WERI-Rb-1 (cell line): ENCODE measurements around the gene KIF20B.

ENCODE experiments used
- DNase-seq: peaks from one replicate; pipeline ENCODE4 v3.0.0-alpha.2; 2020
- H3K27ac ChIP-seq: fragments of 250-450 bp; sonication (Bioruptor Pico); 2 replicates; pipeline ENCODE4 v1.5.1; 2020; ENCODE audit warnings: mild to moderate bottlenecking, moderate library complexity
- H3K27me3 ChIP-seq: fragments of 250-450 bp; sonication (Bioruptor Pico); 2 replicates; pipeline ENCODE4 v1.5.1; 2021; ENCODE audit warnings: mild to moderate bottlenecking, low read depth, moderate library complexity; ENCODE audit not compliant: insufficient read depth, severe bottlenecking
- H3K36me3 ChIP-seq: fragments of 250-450 bp; sonication (Bioruptor Pico); 2 replicates; pipeline ENCODE4 v1.5.1; 2020; ENCODE audit warnings: mild to moderate bottlenecking, moderate library complexity
- H3K4me3 ChIP-seq: 2 replicates; pipeline ENCODE4 v1.5.1; 2011; ENCODE audit warnings: low read depth, mild to moderate bottlenecking, control low read depth, low read length
- H3K9me3 ChIP-seq: fragments of 250-450 bp; sonication (Bioruptor Pico); 2 replicates; pipeline ENCODE4 v1.5.1; 2021; ENCODE audit warnings: mild to moderate bottlenecking, moderate library complexity; ENCODE audit not compliant: severe bottlenecking
- TF ChIP-seq, protein P1 (sequence below): IDR thresholded peaks from 2 replicates; pipeline ENCODE4 v1.5.1; 2011; ENCODE audit warnings: low read depth, mild to moderate bottlenecking, control low read depth, inconsistent platforms, low read length

Gene KIF20B

DNA sequence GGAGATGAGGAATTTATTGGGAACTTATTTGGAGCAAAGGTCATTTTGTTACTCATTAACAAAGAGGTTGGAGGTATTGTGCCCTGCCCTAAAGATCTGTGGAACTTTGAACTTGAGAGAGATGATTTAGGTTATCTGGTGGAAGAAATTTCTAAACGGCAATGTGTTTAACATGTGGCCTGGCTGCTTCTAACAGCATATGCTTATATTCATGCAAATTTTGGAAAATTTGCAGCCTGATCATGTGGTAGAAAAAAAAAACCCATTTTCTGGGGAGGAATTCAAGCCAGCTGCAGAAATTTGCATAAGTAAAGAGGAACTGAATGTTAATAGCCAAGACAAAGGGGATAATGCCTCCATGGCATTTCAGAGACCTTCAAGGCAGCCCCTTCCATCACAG, 45.7 kb upstream of the KIF20B start:
- no peak overlapping the region for H3K4me3 ChIP-seq
- no peak for DNase-seq
- TF ChIP-seq, protein P1, sequence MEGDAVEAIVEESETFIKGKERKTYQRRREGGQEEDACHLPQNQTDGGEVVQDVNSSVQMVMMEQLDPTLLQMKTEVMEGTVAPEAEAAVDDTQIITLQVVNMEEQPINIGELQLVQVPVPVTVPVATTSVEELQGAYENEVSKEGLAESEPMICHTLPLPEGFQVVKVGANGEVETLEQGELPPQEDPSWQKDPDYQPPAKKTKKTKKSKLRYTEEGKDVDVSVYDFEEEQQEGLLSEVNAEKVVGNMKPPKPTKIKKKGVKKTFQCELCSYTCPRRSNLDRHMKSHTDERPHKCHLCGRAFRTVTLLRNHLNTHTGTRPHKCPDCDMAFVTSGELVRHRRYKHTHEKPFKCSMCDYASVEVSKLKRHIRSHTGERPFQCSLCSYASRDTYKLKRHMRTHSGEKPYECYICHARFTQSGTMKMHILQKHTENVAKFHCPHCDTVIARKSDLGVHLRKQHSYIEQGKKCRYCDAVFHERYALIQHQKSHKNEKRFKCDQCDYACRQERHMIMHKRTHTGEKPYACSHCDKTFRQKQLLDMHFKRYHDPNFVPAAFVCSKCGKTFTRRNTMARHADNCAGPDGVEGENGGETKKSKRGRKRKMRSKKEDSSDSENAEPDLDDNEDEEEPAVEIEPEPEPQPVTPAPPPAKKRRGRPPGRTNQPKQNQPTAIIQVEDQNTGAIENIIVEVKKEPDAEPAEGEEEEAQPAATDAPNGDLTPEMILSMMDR = no peak
- peaks cover 4% of the 10 kb centered on the region for H3K9me3 ChIP-seq
- H3K36me3 ChIP-seq = no peaks in the 10 kb centered on the region
- no peaks in the 10 kb centered on the region for H3K27me3 ChIP-seq
- H3K27ac ChIP-seq = no peak overlapping the region

DNA sequence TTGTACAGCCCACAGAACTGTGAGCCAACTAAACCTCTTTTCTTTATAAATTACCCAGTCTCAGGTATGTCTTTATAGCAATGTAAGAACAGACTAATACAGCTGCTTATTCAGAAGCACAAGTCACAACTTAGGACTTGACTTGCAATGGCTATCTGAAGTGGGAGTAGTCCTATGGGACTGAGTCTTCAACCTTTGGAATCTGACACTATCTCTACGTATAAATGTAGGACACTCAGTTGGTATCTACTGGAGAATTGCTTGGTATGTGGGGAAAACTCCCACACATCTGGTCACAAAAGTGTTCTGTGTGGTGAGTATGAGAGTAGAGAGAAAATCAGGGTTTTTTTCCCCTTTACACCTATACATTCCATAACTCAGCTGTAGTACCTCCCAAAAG, 44.1 kb upstream of the KIF20B start:
- H3K27ac ChIP-seq = no peak overlapping the region
- H3K9me3 ChIP-seq = peaks cover 4% of the 10 kb centered on the region
- DNase-seq = no peak
- H3K36me3 ChIP-seq = no peaks in the 10 kb centered on the region
- H3K27me3 ChIP-seq = no peaks in the 10 kb centered on the region
- no peak overlapping the region for H3K4me3 ChIP-seq
- TF ChIP-seq, protein P1 = no peak

DNA sequence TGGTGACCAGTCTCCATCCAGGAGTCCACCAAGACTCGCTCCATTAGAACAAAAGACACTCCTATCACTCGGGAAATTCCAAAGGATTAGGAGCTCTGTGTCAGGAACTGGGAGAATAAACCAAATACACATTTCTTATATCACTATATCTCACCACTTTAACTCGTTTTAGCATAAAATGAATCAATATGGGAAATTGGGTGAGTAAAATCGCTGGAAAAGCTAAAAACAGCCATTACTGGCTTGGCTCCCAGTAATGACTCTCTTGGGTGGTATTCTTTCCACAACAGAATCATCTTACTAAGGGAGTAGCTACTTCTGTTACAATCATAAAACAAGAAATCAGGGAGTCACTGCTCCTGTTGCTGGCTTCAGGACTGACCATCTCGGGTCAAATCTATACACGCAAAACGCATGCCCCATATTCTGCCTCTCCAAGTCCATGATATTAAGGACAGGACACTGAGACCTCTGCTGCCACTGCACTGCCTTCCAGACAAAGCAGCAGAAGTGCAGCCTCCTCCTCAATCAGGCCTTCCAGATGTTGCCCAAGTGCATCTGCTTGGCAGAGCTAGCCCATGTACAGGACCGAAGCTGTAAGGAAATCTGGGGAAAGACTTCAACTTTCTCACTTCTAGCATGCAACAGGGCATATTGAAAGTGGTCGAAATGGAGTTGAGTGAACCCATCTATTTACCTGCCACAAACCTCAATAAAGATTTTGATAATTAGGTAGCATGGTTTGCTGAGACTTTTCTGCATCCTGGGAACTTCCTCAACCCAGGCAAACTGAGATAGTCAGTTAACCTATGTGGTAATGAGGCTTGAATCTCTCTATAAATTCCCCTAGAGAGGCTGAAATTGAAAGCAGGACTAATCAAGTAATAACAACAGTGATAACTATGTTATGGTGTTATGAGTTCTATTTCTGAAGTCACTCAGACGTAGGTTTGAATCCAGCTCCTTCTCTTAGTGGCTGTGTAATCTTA, 42.0 kb upstream of the KIF20B start:
- no peak for DNase-seq
- Histone ChIP-seq H3K9me3 (peaks cover 4% of the 10 kb centered on the region), H3K36me3 (no peaks in the 10 kb centered on the region), H3K27ac (no peak overlapping the region), H3K4me3 (no peak overlapping the region), H3K27me3 (no peaks in the 10 kb centered on the region)
- TF ChIP-seq, protein P1 = no peak

DNA sequence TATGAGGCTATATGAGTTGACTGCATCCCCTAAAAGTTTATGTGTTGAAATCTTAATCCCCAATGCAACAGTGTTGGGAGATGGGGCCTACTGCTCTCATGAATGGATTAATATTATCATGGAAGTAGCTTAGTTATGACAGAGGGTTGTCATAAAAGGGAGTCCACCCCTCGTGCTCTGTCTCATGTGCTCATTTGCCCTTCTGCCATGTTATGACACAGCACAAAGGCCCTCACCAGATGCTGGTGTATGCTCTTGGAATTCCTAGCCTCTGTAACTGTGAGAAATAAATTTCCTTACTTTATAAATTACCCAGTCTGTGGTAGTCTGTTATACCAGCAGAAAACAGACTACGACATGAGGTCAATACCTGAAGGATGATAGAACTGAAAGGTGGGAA, 38.8 kb upstream of the KIF20B start:
- DNase-seq = no peak
- TF ChIP-seq, protein P1 = no peak
- H3K27ac ChIP-seq = no peak overlapping the region
- H3K27me3 ChIP-seq = no peaks in the 10 kb centered on the region
- no peaks in the 10 kb centered on the region for H3K9me3 ChIP-seq
- H3K36me3 ChIP-seq = no peaks in the 10 kb centered on the region
- no peak overlapping the region for H3K4me3 ChIP-seq

DNA sequence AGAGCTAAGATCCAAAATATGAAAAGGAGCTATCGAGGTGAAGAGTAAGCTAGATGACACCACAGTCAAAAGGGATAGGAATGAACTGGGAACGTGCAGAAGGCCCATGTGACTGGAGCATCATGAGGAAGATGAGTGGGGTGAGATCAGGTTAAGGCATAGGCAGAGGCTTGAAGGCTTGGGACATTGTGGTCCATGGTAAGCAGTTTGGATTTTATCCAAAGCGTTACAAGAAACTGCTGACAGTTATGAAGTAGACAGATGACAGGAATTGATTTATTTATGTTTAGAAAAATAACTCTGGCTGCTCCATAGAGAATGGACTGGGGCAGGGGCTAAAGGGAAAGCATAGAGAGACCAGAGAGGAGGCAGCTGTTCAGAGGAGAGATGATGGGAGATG, 38.2 kb upstream of the KIF20B start:
- TF ChIP-seq, protein P1 = no peak
- no peak overlapping the region for H3K4me3 ChIP-seq
- no peak overlapping the region for H3K27ac ChIP-seq
- no peak for DNase-seq
- H3K9me3 ChIP-seq = no peaks in the 10 kb centered on the region
- no peaks in the 10 kb centered on the region for H3K27me3 ChIP-seq
- no peaks in the 10 kb centered on the region for H3K36me3 ChIP-seq
